Natural killer cell treated with Interleukin-12 subunit alpha and Interleukin-12 subunit beta and Interleukin-15 and Interleukin-18, amount 100 ng/mL, for 72 hours (primary cell): Measurements from ENCODE around the gene SFXN2. TPM values are rescaled to one million over a fixed set of nuclear protein-coding genes. Genes with fewer than 3 reads are reported as not detected.

Source experiments
- ATAC-seq, 2 donors: fragments of 150-1000 bp; cut with Tn5 transposase in 1 of 2; sonication (Bioruptor Pico), chemical (Tn5 transposase) in 1 of 2; 2 replicates each; pipeline ENCODE4 v1.10.0; 2021
- DNase-seq: peaks from one replicate; pipeline ENCODE4 v3.0.0; 2022; ENCODE audit warnings: low spot score
- H3K27ac Mint-ChIP-seq, 2 donors: 1 replicate in 1 of 2; 2 replicates in 1 of 2; pipeline ENCODE4 v1.8.0; 2022; ENCODE audit warnings: mixed read lengths in 2 of 2, mild to moderate bottlenecking in 1 of 2, moderate library complexity in 1 of 2
- H3K27me3 Mint-ChIP-seq, 2 donors: 1 replicate in 1 of 2; 2 replicates in 1 of 2; pipeline ENCODE4 v1.8.0; 2022; ENCODE audit warnings: mixed read lengths in 2 of 2
- H3K36me3 Mint-ChIP-seq: one replicate; pipeline ENCODE4 v1.8.0; 2022; ENCODE audit warnings: mixed read lengths
- H3K4me1 Mint-ChIP-seq, 2 donors: 1 replicate in 1 of 2; 2 replicates in 1 of 2; pipeline ENCODE4 v1.8.0; 2022; ENCODE audit warnings: low read depth in 2 of 2, mixed read lengths in 2 of 2, mild to moderate bottlenecking in 1 of 2
- H3K4me3 Mint-ChIP-seq: one replicate; pipeline ENCODE4 v1.8.0; 2022; ENCODE audit warnings: mixed read lengths
- H3K9me3 Mint-ChIP-seq: 2 replicates; pipeline ENCODE4 v1.8.0; 2022; ENCODE audit warnings: mixed read lengths
- total RNA-seq, 2 donors: library from RNA; stranded (reverse); gene quantifications; one replicate each; pipeline ENCODE4 v1.2.3, GENCODE V29; 2022

The SFXN2 gene
- total RNA-seq, 2 donors from 2014 or later = 13.2 to 39.6 TPM

GRCh38 chr10:102775935-102776669 lies 61.7 kb downstream of the SFXN2 start:
- Mint-ChIP-seq H3K36me3 (no peaks in the 10 kb centered on the region), H3K27ac (peak overlapping the region in 1 of 2 donors; percentile 47), H3K9me3 (no peaks in the 10 kb centered on the region), H3K4me1 (peaks cover 47 to 50% of the 10 kb centered on the region in 2 donors), H3K27me3 (no peaks in the 10 kb centered on the region), H3K4me3 (no peak overlapping the region)
- DNase-seq = no peak
- ATAC-seq = no peak

DNA sequence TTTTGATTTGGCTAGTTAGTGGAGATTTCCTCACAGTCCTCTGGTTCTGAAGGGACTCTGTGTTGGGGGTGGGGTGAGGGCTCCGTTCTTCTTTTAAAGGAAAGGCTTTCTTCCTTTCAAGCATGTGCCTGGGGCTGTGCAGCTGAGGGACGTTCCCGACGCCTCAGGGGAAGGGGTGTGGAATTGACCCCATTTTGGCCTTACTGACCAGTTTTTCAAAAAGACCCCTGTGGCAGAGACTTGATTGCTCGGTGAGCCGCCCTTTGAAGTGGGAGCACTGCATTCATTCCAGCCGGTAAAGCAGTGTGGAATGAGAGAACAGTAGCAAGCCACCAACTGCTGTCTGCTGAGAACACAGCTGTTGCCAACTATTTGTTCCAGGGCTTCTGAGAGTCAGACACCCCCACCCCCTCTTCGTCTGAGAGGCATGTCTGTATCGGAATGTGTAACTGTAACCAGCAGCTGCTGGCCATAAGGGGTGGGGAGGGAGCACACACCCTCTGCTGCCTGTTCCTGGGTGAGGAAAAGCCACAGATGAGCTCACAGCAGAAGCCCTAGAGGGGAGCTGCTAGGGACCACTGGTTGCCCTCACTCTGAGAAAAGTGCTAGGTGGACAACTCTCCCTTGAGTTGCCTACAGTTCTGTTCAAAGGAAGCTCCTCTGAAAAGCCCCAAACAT lies 62.5 kb downstream of the SFXN2 start:
- DNase-seq (no peak), ATAC-seq (peak in 1 of 2 donors; percentile 34)
- Mint-ChIP-seq H3K4me1 (peaks cover 54 to 55% of the 10 kb centered on the region in 2 donors), H3K27me3 (no peaks in the 10 kb centered on the region), H3K9me3 (no peaks in the 10 kb centered on the region), H3K27ac (no peak overlapping the region), H3K36me3 (no peaks in the 10 kb centered on the region), H3K4me3 (no peak overlapping the region)

GRCh38 chr10:102777711-102778453 lies 63.4 kb downstream of the SFXN2 start:
- no peaks in the 10 kb centered on the region for H3K36me3 Mint-ChIP-seq
- H3K27ac Mint-ChIP-seq = peak overlapping the region in 1 of 2 donors; percentile 55
- peaks cover 57 to 59% of the 10 kb centered on the region in 2 donors for H3K4me1 Mint-ChIP-seq
- no peak overlapping the region for H3K4me3 Mint-ChIP-seq
- no peaks in the 10 kb centered on the region for H3K27me3 Mint-ChIP-seq
- no peaks in the 10 kb centered on the region for H3K9me3 Mint-ChIP-seq
- DNase-seq (no peak), ATAC-seq (no peak)

- Mint-ChIP-seq H3K9me3 (no peaks in the 10 kb centered on the region), H3K36me3 (no peaks in the 10 kb centered on the region), H3K27ac (no peak overlapping the region), H3K4me3 (no peak overlapping the region), H3K27me3 (no peaks in the 10 kb centered on the region), H3K4me1 (peaks cover 59 to 62% of the 10 kb centered on the region in 2 donors)
- DNase-seq (no peak), ATAC-seq (no peak)
Observed at GRCh38 chr10:102778781-102779180, 64.3 kb downstream of the SFXN2 start.

- H3K36me3 Mint-ChIP-seq = no peaks in the 10 kb centered on the region
- H3K27me3 Mint-ChIP-seq = no peaks in the 10 kb centered on the region
- H3K4me1 Mint-ChIP-seq = peaks cover 50 to 56% of the 10 kb centered on the region in 2 donors
- H3K4me3 Mint-ChIP-seq = no peak overlapping the region
- peak overlapping the region in 1 of 2 donors; percentile 26 for H3K27ac Mint-ChIP-seq
- no peaks in the 10 kb centered on the region for H3K9me3 Mint-ChIP-seq
- no peak for ATAC-seq
- DNase-seq = no peak
Observed at GRCh38 chr10:102779680-102780526, 65.5 kb downstream of the SFXN2 start.

DNA sequence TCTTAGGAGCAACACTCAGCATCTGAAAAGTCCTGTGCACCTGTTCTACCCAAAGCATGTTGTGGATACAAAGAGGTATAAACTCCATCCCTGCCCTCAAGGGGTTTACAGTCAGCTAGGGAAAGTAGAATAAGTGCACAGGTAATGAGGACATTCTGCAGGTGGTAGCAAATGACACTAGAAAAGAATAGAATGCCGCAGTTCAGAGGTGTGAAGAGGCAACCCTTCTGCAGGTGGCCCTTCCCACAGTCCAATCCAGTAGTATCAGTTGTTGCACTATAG lies 66.0 kb downstream of the SFXN2 start:
- no peak for ATAC-seq
- no peaks in the 10 kb centered on the region for H3K9me3 Mint-ChIP-seq
- no peaks in the 10 kb centered on the region for H3K36me3 Mint-ChIP-seq
- H3K27me3 Mint-ChIP-seq = no peaks in the 10 kb centered on the region
- H3K27ac Mint-ChIP-seq = no peak overlapping the region
- peaks cover 48 to 54% of the 10 kb centered on the region in 2 donors for H3K4me1 Mint-ChIP-seq
- no peak for DNase-seq
- H3K4me3 Mint-ChIP-seq = no peak overlapping the region

DNA sequence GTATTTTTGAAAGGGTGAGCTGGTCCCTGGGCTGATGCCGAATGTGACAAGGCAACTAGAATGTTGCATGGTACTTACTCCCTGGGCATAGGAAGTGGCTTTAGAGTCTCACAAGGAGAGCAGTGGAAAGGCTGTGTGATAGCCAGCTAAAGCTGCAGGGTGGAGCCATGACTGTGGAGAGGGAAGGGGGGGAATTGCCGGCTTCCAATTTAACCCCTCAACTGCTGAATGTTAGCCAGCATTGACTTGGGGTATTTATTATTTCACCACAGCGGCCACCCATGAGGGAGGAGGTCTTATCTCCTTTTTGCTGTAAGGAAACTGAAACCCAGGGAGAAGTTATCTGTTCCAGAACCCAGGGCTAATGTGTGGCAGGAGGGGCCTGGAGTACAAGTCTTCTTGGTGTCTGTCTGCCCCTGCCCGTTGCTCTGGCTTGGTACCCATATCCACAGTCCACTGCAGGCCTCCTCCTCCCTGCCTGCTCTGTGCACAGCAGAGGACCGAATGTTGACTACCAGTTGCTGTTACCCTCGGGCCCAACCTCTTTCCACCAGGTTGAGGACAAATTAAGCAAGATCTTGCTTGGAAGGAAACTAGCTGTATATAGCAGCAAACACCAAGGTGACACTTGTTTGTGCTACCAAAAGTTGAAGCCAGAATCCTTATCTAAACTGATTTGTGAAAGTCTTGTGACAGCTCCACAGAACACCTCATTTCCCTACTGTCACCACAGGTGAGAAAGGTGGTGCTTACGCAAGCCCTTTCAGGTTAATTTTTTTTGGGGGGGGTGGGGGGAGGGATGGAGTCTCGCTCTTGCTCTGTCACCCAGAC lies 66.9 kb downstream of the SFXN2 start:
- DNase-seq (no peak), ATAC-seq (no peak)
- peaks cover 52 to 57% of the 10 kb centered on the region in 2 donors for H3K4me1 Mint-ChIP-seq
- H3K27me3 Mint-ChIP-seq = no peaks in the 10 kb centered on the region
- H3K27ac Mint-ChIP-seq = peak overlapping the region in 1 of 2 donors; percentile 58
- H3K9me3 Mint-ChIP-seq = no peaks in the 10 kb centered on the region
- H3K36me3 Mint-ChIP-seq = no peaks in the 10 kb centered on the region
- H3K4me3 Mint-ChIP-seq = no peak overlapping the region

DNA sequence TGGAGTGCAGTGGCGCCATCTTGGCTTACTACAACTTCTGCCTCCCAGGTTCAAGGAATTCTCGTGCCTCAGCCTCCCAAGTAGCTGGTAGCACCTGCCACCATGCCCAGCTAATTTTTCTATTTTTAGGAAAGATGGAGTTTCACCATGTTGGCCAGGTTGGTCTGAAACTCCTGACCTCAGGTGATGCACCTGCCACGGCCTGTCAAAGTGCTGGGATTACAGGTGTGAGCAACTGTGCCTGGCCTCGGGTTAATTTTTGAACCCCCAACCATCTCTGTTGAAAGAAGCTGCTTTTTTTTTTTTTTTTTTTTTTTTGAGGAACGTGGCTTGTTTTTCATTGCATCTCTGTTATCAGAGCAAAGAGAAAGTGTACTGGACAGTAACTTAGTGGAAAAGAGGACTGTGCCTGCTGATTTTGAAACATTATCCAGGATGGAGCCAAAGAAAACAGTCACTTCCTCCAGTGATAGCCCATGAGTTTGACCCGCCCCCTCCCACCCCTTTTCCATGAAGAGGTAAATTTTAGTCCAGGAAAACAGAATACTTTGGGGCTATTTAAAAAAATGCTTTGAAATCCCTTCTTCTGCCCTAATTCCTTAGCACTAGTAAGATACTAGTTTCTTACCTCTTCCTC lies 67.6 kb downstream of the SFXN2 start:
- ATAC-seq (no peak), DNase-seq (no peak)
- H3K4me3 Mint-ChIP-seq = no peak overlapping the region
- no peaks in the 10 kb centered on the region for H3K27me3 Mint-ChIP-seq
- H3K4me1 Mint-ChIP-seq = peaks cover 59 to 60% of the 10 kb centered on the region in 2 donors
- peak overlapping the region in 1 of 2 donors; percentile 73 for H3K27ac Mint-ChIP-seq
- H3K9me3 Mint-ChIP-seq = no peaks in the 10 kb centered on the region
- no peaks in the 10 kb centered on the region for H3K36me3 Mint-ChIP-seq

GRCh38 chr10:102782673-102783551 lies 68.5 kb downstream of the SFXN2 start:
- peak in 1 of 2 donors; percentile 50 for ATAC-seq
- Mint-ChIP-seq H3K4me3 (peak overlapping the region; percentile 2), H3K9me3 (no peaks in the 10 kb centered on the region), H3K27me3 (no peaks in the 10 kb centered on the region), H3K27ac (peak overlapping the region; percentile 35 to 73), H3K36me3 (no peaks in the 10 kb centered on the region), H3K4me1 (peaks cover 63% of the 10 kb centered on the region in 2 donors)
- no peak for DNase-seq

DNA sequence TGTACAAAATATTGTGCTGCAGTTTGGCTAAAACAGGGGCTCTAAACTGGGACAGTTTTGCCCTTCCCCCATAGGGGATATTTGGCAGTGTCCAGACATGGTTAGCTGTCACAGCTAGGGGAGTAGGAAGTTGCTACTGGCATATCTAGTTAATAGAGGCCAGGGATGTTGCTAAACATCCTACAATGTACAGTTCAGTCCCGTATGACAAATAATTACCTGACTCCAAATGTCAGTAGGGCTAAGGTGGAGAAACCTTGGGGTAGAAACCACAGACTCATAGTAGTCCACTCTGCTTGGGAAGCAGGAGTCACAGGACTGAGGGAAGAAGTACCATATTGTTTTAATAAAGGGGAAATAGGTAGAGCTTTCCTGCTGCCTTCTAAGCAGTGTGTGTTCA lies 69.1 kb downstream of the SFXN2 start:
- Mint-ChIP-seq H3K36me3 (no peaks in the 10 kb centered on the region), H3K27me3 (no peaks in the 10 kb centered on the region), H3K4me1 (peaks cover 57 to 58% of the 10 kb centered on the region in 2 donors), H3K27ac (peak overlapping the region in 1 of 2 donors; percentile 35), H3K4me3 (no peak overlapping the region), H3K9me3 (no peaks in the 10 kb centered on the region)
- ATAC-seq = no peak
- no peak for DNase-seq

GRCh38 chr10:102785818-102786217 lies 71.4 kb downstream of the SFXN2 start:
- ATAC-seq (peak in 1 of 2 donors; percentile 43), DNase-seq (no peak)
- peaks cover 53% of the 10 kb centered on the region in 2 donors for H3K4me1 Mint-ChIP-seq
- no peaks in the 10 kb centered on the region for H3K27me3 Mint-ChIP-seq
- peak overlapping the region in 1 of 2 donors; percentile 76 for H3K27ac Mint-ChIP-seq
- no peaks in the 10 kb centered on the region for H3K9me3 Mint-ChIP-seq
- H3K4me3 Mint-ChIP-seq = no peak overlapping the region
- no peaks in the 10 kb centered on the region for H3K36me3 Mint-ChIP-seq
